ENCODE results near the gene MAP3K14.

The MAP3K14 gene

DNA sequence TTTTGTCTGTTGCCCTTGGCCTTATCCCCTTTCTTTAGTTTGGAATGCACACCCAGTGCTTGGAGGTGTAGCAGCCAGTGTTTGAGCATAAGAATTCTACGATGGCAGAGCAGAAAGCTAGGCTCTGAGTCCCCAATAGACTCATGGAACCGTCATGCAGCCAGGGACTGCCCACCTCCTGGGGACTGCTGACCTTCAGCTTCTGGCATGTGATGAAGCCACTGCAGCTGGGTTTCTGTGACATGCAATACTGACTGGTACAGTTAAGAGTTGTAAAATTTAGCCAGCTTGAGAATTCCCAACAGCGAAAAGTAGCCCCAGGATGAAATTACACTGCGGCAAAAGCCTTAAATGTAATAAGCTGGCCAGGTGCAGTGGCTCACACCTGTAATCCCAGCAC, 9.0 kb upstream of the MAP3K14 start:
- H3K27ac ChIP-seq: peak overlapping the region; percentile 1; the same call in 1 of the 2 replicates
- POLR2A ChIA-PET (ENCODE audit: low non-redundant PET): interaction anchor here (1.1 kb wide), 1 partner anchor 10 kb away, joined by 3 read pairs; no protein-coding TSS in a partner anchor
- CTCF ChIA-PET: interaction anchor here (0.5 to 1.1 kb wide), 4 partner anchors 49 to 108 kb away, joined by 3 read pairs; no protein-coding TSS in a partner anchor
- TF ChIP-seq, protein P1, sequence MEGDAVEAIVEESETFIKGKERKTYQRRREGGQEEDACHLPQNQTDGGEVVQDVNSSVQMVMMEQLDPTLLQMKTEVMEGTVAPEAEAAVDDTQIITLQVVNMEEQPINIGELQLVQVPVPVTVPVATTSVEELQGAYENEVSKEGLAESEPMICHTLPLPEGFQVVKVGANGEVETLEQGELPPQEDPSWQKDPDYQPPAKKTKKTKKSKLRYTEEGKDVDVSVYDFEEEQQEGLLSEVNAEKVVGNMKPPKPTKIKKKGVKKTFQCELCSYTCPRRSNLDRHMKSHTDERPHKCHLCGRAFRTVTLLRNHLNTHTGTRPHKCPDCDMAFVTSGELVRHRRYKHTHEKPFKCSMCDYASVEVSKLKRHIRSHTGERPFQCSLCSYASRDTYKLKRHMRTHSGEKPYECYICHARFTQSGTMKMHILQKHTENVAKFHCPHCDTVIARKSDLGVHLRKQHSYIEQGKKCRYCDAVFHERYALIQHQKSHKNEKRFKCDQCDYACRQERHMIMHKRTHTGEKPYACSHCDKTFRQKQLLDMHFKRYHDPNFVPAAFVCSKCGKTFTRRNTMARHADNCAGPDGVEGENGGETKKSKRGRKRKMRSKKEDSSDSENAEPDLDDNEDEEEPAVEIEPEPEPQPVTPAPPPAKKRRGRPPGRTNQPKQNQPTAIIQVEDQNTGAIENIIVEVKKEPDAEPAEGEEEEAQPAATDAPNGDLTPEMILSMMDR (conservative IDR thresholded peaks at IDR 0.05; ENCODE audit: low read depth): no peak
- DNase-seq (ENCODE audit: low spot score): no peak

DNA sequence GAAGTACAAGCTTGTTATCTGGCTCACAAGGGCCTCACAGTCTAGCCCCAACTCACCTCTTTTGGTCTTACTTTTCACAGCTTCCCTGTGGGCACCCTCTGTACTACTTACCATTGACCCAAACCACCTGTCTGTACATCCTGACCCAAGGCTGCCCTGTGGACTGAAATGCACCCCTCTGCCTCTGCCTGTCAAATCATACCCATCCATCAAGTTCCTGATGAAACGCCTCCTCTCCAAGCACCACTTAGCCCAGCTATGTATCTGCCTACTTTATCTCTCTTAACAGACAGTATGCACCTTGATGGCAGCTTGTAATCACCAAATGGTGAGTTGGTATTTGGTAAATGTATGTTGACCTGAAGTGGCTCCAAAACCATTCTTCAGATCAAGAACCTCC, 7.5 kb upstream of the MAP3K14 start:
- ChIA-PET POLR2A (ENCODE audit: low non-redundant PET) (interaction anchor here (1.1 kb wide), 1 partner anchor 170 kb away, joined by 5 read pairs; no protein-coding TSS in a partner anchor), CTCF (interaction anchor here (0.7 kb wide), 1 partner anchor 8 kb away, joined by 4 read pairs; no protein-coding TSS in a partner anchor)
- H3K27ac ChIP-seq: no peak overlapping the region
- TF ChIP-seq, protein P1 (conservative IDR thresholded peaks at IDR 0.05; ENCODE audit: low read depth): no peak
- DNase-seq (ENCODE audit: low spot score): no peak

GRCh38 chr17:45322168-45322567, 5.3 kb upstream of the MAP3K14 start:
- CTCF ChIA-PET: no interaction called here
- TF ChIP-seq, protein P1 (conservative IDR thresholded peaks at IDR 0.05; ENCODE audit: low read depth): no peak
- DNase-seq (ENCODE audit: low spot score): no peak
- H3K27ac ChIP-seq: peak overlapping the region; percentile 98
- POLR2A ChIA-PET (ENCODE audit: low non-redundant PET): no interaction called here

DNA sequence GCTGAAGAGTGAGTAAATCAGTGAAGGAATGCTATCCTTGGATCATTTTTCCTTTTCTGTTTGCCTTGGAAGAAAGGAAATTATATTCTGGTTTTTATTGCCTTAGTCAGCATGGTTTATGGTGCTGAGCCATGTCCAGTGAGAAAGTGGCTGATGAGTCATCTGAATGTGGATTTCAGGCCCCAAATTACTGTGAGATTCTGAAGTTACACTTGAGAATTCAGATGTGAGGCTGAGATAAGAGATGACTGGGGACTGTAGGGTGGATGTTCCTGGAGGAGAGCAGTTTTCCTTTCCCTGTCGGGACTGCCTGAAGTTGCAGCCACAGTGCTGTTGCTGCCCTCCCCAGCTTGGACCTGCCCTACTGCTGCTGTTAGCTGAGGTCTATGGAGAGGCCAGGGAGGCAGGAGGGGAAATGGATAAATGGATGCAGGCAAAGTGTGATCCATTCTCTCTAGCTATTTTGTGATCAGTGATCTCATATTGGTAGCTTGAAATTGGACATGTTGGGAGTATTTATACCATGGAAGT, 4.2 kb upstream of the MAP3K14 start:
- H3K27ac ChIP-seq: peak overlapping the region; percentile 98
- TF ChIP-seq, protein P1 (conservative IDR thresholded peaks at IDR 0.05; ENCODE audit: low read depth): no peak
- POLR2A ChIA-PET (ENCODE audit: low non-redundant PET): no interaction called here
- DNase-seq (ENCODE audit: low spot score): peak; percentile 86
- CTCF ChIA-PET: interaction anchor here (1.5 kb wide), 1 partner anchor 64 kb away, joined by 7 read pairs; no protein-coding TSS in a partner anchor

- DNase-seq (ENCODE audit: low spot score): no peak
- ChIA-PET POLR2A (ENCODE audit: low non-redundant PET) (no interaction called here), CTCF (interaction anchor here (1.5 kb wide), 1 partner anchor 65 kb away, joined by 7 read pairs; no protein-coding TSS in a partner anchor)
- peak overlapping the region; percentile 98 for H3K27ac ChIP-seq
- TF ChIP-seq, protein P1 (conservative IDR thresholded peaks at IDR 0.05; ENCODE audit: low read depth): no peak
These were observed 3.6 kb upstream of the MAP3K14 start for GRCh38 chr17:45320349-45320930.

DNA sequence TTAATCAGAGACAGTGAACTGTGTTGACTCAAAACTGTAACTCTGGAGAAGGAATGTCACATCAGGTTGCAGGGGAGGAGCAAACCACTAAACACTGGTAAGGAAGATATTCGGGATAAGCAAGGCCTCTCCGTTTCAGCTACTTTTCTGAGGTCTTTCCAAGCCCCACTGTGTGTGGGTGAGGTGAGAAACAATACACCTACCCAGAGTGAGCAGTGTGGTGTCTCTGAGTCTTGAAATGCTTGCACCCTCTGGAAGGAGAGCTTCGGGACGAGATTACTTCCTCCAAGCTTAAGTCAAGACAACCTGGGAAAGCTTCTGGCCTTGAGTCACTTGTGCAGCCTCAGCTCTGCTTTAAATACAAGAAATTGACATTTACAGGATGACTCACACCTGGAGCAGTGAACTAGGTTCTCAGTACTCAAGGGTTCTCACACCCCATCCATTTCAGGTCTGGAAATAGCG, 2.5 kb upstream of the MAP3K14 start:
- ChIA-PET POLR2A (ENCODE audit: low non-redundant PET) (interaction anchor here (1.1 kb wide), 1 partner anchor 53 kb away, joined by 3 read pairs; no protein-coding TSS in a partner anchor), CTCF (interaction anchor here (0.5 to 2.0 kb wide), 4 partner anchors 42 to 111 kb away, joined by 3 to 8 read pairs (median 5); no protein-coding TSS in a partner anchor)
- peak overlapping the region; percentile 98 for H3K27ac ChIP-seq
- TF ChIP-seq, protein P1 (conservative IDR thresholded peaks at IDR 0.05; ENCODE audit: low read depth): no peak
- DNase-seq (ENCODE audit: low spot score): peak; percentile 65

Measured in RWPE1 (cell line).